Measurements from ENCODE around the gene FUBP1. TPM values are rescaled to one million over a fixed set of nuclear protein-coding genes. Genes with fewer than 3 reads are reported as not detected.

The FUBP1 gene
- total and polyA plus RNA-seq, 10 donors: 52.5 to 196 (median 157) TPM

- H3K36me3 ChIP-seq: peaks cover 0 to 21% (median 3%) of the 10 kb centered on the region in 6 donors
- intact Hi-C loops (cut with DNase I; ENCODE audit: low total_unique reads): no loop called here
- WGBS, 5 donors: 54 to 85% (median 75%) methylated on average over 5 of the region's 5 CpGs
Observed at GRCh38 chr1:77996734-77997133, 17.9 kb upstream of the FUBP1 start.

GRCh38 chr1:77994117-77994705, 15.3 kb upstream of the FUBP1 start:
- Histone ChIP-seq H3K27me3 (replicated peaks in 1 of 7) (no peaks in the 10 kb centered on the region), H3K27ac (peak overlapping the region in 2 of 8 donors; percentile 13 to 25), H3K36me3 (peaks cover 0 to 21% (median 3%) of the 10 kb centered on the region in 6 donors), H3K9me3 (no peaks in the 10 kb centered on the region), H3K4me3 (no peak overlapping the region), H3K4me1 (peaks cover 0 to 9% (median 0%) of the 10 kb centered on the region in 6 donors)
- DNase-seq: no peak
- TF ChIP-seq POLR2AphosphoS5 (IDR thresholded peaks at IDR 0.05) (no peak), POLR2A (IDR thresholded peaks at IDR 0.05) (no peak), CTCF (IDR thresholded peaks at IDR 0.05 in 8 of 11, conservative IDR thresholded peaks at IDR 0.05 in 3 of 11) (no peak)
- WGBS, 5 donors: 80 to 92% (median 88%) methylated on average over 3 of the region's 3 CpGs
- intact Hi-C loops (cut with DNase I; ENCODE audit: low total_unique reads): no loop called here

More at GRCh38 chr1:77996734-77997133, 17.9 kb upstream of the FUBP1 start:
- TF ChIP-seq POLR2A (IDR thresholded peaks at IDR 0.05): no peak
- TF ChIP-seq CTCF (IDR thresholded peaks at IDR 0.05 in 8 of 11, conservative IDR thresholded peaks at IDR 0.05 in 3 of 11): no peak
- TF ChIP-seq POLR2AphosphoS5 (IDR thresholded peaks at IDR 0.05): no peak
- Histone ChIP-seq H3K4me3 (no peak overlapping the region), H3K27me3 (replicated peaks in 1 of 7) (no peaks in the 10 kb centered on the region), H3K4me1 (peaks cover 0 to 21% (median 0%) of the 10 kb centered on the region in 6 donors), H3K9me3 (no peaks in the 10 kb centered on the region), H3K27ac (no peak overlapping the region)
- DNase-seq: no peak

GRCh38 chr1:77991638-77992037, 12.8 kb upstream of the FUBP1 start:
- Histone ChIP-seq H3K9me3 (no peaks in the 10 kb centered on the region), H3K36me3 (peaks cover 0 to 21% (median 3%) of the 10 kb centered on the region in 6 donors)

More at GRCh38 chr1:77991638-77992037, 12.8 kb upstream of the FUBP1 start:
- Histone ChIP-seq H3K27me3 (replicated peaks in 1 of 7) (no peaks in the 10 kb centered on the region), H3K4me3 (no peak overlapping the region), H3K27ac (no peak overlapping the region), H3K4me1 (peaks cover 0 to 17% (median 0%) of the 10 kb centered on the region in 6 donors)
- TF ChIP-seq POLR2A (IDR thresholded peaks at IDR 0.05): no peak
- no peak for TF ChIP-seq POLR2AphosphoS5 (IDR thresholded peaks at IDR 0.05)
- TF ChIP-seq CTCF (IDR thresholded peaks at IDR 0.05 in 8 of 11, conservative IDR thresholded peaks at IDR 0.05 in 3 of 11): no peak
- DNase-seq: no peak
- intact Hi-C loops (cut with DNase I; ENCODE audit: low total_unique reads): no loop called here

All from spleen (tissue), 11 donors.